Measurements from ENCODE around the gene MYL3.

Gene MYL3

DNA sequence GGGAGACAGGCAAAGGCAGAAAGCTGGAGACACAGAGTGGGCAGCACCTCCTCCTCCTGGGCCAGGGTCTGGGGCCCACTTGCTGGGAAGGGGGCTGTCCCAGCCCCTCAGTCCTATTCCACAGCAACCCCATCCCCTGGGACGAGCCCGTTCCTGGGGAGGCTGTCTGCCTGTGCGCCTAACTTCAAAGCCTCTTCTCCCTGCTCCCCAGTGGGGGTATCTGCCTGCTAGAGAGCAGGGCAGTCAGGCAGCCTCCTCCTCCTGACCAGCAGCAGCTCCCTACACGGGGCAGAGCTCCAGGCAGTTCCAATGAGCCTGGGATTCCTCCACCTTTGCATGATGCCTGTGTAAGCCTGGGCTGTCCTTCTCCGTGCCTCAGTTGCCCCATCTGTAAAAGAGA is 21.2 kb upstream of the MYL3 start:
- peaks cover 3% of the 10 kb centered on the region; the same call in 1 of the 2 replicates for H3K27me3 ChIP-seq (replicated peaks; ENCODE audit: control insufficient read depth, insufficient read depth, low read length)
- no peaks in the 10 kb centered on the region for H3K36me3 ChIP-seq (ENCODE audit: control insufficient read depth, insufficient read depth, low read length)
- TF ChIP-seq, protein P1, sequence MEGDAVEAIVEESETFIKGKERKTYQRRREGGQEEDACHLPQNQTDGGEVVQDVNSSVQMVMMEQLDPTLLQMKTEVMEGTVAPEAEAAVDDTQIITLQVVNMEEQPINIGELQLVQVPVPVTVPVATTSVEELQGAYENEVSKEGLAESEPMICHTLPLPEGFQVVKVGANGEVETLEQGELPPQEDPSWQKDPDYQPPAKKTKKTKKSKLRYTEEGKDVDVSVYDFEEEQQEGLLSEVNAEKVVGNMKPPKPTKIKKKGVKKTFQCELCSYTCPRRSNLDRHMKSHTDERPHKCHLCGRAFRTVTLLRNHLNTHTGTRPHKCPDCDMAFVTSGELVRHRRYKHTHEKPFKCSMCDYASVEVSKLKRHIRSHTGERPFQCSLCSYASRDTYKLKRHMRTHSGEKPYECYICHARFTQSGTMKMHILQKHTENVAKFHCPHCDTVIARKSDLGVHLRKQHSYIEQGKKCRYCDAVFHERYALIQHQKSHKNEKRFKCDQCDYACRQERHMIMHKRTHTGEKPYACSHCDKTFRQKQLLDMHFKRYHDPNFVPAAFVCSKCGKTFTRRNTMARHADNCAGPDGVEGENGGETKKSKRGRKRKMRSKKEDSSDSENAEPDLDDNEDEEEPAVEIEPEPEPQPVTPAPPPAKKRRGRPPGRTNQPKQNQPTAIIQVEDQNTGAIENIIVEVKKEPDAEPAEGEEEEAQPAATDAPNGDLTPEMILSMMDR (IDR thresholded peaks at IDR 0.05; ENCODE audit: insufficient read depth, low read length, poor library complexity, severe bottlenecking) = no peak
- DNase-seq (ENCODE audit: extremely low read depth, insufficient read length) = no peak
- no peak overlapping the region for H3K4me3 ChIP-seq (replicated peaks; ENCODE audit: low read depth, low read length)

DNA sequence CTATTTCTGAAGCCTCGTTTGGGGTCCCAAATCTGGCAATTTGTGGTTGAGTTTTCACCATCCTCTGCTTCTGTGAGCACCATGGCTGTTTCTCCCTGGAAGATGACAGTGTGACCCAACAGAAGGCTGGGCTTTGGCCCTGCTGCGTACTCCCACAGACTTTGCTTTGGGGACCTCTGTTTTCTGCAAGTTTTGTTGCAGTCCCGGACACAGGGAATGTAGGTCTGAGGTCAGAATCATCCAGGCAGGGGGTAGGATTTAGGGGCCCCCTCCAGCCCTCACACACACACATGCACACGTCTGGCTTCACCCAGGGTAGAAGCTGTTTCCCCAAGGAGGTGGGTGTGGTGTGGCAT is 20.6 kb upstream of the MYL3 start:
- peaks cover 3% of the 10 kb centered on the region; the same call in 1 of the 2 replicates for H3K27me3 ChIP-seq (replicated peaks; ENCODE audit: control insufficient read depth, insufficient read depth, low read length)
- H3K36me3 ChIP-seq (ENCODE audit: control insufficient read depth, insufficient read depth, low read length) = no peaks in the 10 kb centered on the region
- TF ChIP-seq, protein P1 (IDR thresholded peaks at IDR 0.05; ENCODE audit: insufficient read depth, low read length, poor library complexity, severe bottlenecking) = no peak
- H3K4me3 ChIP-seq (replicated peaks; ENCODE audit: low read depth, low read length) = no peak overlapping the region
- DNase-seq (ENCODE audit: extremely low read depth, insufficient read length) = no peak

DNA sequence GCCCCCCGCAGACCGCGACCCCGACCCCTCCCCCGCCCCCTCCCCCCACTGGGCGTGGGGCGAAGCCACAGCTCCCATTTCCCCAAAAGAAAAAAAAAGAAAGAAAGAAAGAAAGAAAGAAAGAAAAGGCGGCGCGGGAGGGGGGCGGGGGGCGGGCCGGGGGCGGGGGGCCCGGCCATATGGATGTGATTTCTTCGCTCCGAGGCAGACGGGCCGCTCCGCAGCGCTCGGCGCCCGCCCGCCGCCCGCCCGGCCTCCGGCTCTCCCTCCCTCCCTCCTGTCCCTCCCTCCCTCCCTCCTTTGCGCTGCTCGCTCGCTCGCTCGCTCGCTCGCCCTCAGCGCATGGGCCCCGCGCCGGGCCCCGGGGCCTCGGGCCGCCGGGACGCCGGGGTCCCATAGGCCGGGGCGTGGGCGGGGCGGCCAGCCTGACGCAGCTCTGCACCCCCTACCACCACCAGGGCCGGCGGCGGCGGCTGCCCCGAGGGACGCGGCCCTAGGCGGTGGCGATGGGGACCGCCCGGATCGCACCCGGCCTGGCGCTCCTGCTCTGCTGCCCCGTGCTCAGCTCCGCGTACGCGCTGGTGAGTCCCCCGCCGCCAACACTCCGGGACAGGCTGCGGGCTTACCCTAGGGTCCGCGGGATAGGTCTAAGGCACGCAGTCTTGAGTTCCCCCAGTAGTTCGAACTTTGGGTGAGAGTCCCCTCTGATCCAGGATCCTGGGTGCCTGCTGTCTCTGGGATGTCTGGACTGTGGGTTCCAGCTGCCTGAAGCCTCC is 20.0 kb upstream of the MYL3 start:
- DNase-seq (ENCODE audit: extremely low read depth, insufficient read length) = no peak
- Histone ChIP-seq H3K27me3 (replicated peaks; ENCODE audit: control insufficient read depth, insufficient read depth, low read length) (peaks cover 3% of the 10 kb centered on the region; the same call in 1 of the 2 replicates), H3K4me3 (replicated peaks; ENCODE audit: low read depth, low read length) (peak overlapping the region; percentile 50), H3K36me3 (ENCODE audit: control insufficient read depth, insufficient read depth, low read length) (no peaks in the 10 kb centered on the region)
- TF ChIP-seq, protein P1 (IDR thresholded peaks at IDR 0.05; ENCODE audit: insufficient read depth, low read length, poor library complexity, severe bottlenecking) = no peak

DNA sequence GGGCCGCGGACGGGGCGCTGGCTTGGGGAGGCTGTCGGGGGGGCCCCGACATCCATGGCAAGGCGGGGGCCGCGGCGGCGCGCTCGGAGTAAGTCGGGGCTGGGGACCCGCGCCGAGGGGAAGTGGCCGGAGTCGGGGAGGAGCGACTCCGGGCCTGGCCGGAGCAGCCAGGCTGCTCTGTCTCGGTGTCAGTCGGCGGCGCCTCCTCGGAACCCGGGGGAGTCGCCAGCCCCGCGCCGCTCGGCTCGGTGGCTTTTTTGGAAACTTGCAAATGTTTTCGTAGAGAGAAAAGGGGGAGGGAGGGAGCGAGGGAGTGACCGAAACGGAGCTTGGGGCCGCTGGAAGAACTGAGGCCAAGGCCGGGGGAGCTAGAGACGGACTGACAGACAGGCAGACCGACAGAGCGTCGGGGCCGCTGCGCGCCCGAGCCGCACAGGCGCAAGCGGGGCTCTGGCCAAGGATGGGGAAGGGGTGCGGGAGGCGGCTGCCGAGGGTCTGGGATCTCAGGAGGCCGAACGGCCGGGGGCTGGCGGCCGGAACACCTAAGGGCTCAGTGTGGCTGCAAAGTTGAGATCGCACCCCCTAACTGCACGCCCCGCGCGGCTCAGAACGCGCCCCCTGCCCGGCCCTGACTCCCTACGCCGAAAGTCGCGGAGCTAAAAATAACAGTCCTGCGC is 19.3 kb upstream of the MYL3 start:
- Histone ChIP-seq H3K36me3 (ENCODE audit: control insufficient read depth, insufficient read depth, low read length) (no peaks in the 10 kb centered on the region), H3K27me3 (replicated peaks; ENCODE audit: control insufficient read depth, insufficient read depth, low read length) (peaks cover 3% of the 10 kb centered on the region; the same call in 1 of the 2 replicates), H3K4me3 (replicated peaks; ENCODE audit: low read depth, low read length) (peak overlapping the region; percentile 50)
- TF ChIP-seq, protein P1 (IDR thresholded peaks at IDR 0.05; ENCODE audit: insufficient read depth, low read length, poor library complexity, severe bottlenecking) = no peak
- DNase-seq (ENCODE audit: extremely low read depth, insufficient read length) = peak; percentile 30

DNA sequence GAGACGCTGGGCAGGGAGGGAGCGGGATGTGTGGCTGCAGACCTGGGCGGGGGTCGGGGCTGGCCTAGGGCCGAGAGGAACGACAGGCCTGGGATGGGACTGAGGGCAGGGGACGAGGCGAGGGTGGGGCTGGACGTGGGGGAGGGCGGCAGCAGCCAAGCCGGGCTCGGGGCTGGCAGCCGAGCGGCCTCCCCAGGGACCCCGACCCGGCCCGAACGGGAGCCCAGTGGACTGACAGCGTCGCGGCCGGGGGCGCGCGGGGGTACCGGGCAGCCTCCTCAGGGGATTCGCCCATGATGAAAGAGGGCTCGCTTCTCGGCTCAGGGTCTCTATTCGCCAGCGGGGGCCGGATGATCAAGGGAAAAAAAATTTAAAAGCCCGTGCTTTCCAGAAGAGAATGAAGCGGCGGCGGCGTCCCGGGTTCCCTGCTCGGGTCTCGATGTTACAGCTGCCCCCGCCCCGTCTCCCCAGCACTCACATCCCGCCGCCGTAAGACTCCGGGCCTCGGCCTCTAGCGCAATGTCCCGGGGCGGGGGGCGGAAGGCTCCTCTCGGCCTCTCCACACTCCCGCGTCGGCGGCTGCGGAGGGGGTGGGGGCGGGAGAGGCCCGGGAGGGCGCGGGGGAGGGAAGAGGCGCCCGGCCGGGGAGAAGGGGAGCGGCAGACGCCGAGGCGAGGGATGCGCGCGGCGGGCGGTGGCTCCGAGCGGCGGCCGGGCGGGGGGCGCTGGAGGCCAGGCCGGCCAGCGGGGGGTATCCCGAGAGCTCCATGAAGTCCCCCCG is 18.5 kb upstream of the MYL3 start:
- H3K27me3 ChIP-seq (replicated peaks; ENCODE audit: control insufficient read depth, insufficient read depth, low read length) = peaks cover 3% of the 10 kb centered on the region; the same call in 1 of the 2 replicates
- H3K36me3 ChIP-seq (ENCODE audit: control insufficient read depth, insufficient read depth, low read length) = no peaks in the 10 kb centered on the region
- no peak for DNase-seq (ENCODE audit: extremely low read depth, insufficient read length)
- H3K4me3 ChIP-seq (replicated peaks; ENCODE audit: low read depth, low read length) = no peak overlapping the region; the same call in 1 of the 2 replicates
- TF ChIP-seq, protein P1 (IDR thresholded peaks at IDR 0.05; ENCODE audit: insufficient read depth, low read length, poor library complexity, severe bottlenecking) = no peak

Data from GM06990 (cell line).